Karpas-422 (cell line): ENCODE measurements around the gene SNED1. TPM values are rescaled to one million over a fixed set of nuclear protein-coding genes. Genes with fewer than 3 reads are reported as not detected.

ENCODE experiments used
- DNase-seq: peaks from one replicate; pipeline ENCODE4 v3.0.0-alpha.2; 2015
- H2AFZ ChIP-seq: fragments of 200-600 bp; sonication (generic); 2 replicates; pipeline ENCODE4 v1.6.1; 2014; ENCODE audit warnings: antibody characterized with exemption, low read length, mixed read lengths
- H3K27ac ChIP-seq: fragments of 200-600 bp; sonication (generic); 2 replicates; pipeline ENCODE4 v1.5.1; 2014; ENCODE audit warnings: mild to moderate bottlenecking, low read length, moderate library complexity
- H3K27me3 ChIP-seq: fragments of 200-600 bp; sonication (generic); 2 replicates; pipeline ENCODE4 v1.6.1; 2014; ENCODE audit warnings: low read length, mixed read lengths
- H3K36me3 ChIP-seq: fragments of 200-600 bp; sonication (generic); 2 replicates; pipeline ENCODE4 v1.6.1; 2014; ENCODE audit warnings: low read length, mixed read lengths; ENCODE audit not compliant: insufficient read depth
- H3K4me1 ChIP-seq: fragments of 200-600 bp; sonication (generic); 2 replicates; pipeline ENCODE4 v1.6.1; 2014; ENCODE audit warnings: mild to moderate bottlenecking, low read length, mixed read lengths
- H3K4me2 ChIP-seq: fragments of 200-600 bp; sonication (generic); 2 replicates; pipeline ENCODE4 v1.6.1; 2014; ENCODE audit warnings: low read length, low read depth, mild to moderate bottlenecking; ENCODE audit not compliant: poor library complexity, severe bottlenecking
- H3K4me3 ChIP-seq: fragments of 200-600 bp; sonication (generic); 2 replicates; pipeline ENCODE4 v1.5.1; 2014; ENCODE audit warnings: mild to moderate bottlenecking, antibody characterized with exemption, low read length, mixed read lengths
- H3K79me2 ChIP-seq: fragments of 200-600 bp; sonication (generic); 2 replicates; pipeline ENCODE4 v1.6.1; 2014; ENCODE audit warnings: mild to moderate bottlenecking, low read length, mixed read lengths
- H3K9ac ChIP-seq: fragments of 200-600 bp; sonication (generic); 2 replicates; pipeline ENCODE4 v1.6.0; 2014; ENCODE audit warnings: low read length
- H3K9me2 ChIP-seq: fragments of 200-600 bp; sonication (generic), shearing (Covaris generic); replicated peaks from 2 replicates; pipeline ENCODE4 v1.6.0; 2014; ENCODE audit warnings: mild to moderate bottlenecking, low read length, moderate library complexity; ENCODE audit not compliant: insufficient read depth
- H3K9me3 ChIP-seq: fragments of 300-700, 200-600 bp; sonication (generic); 2 replicates; pipeline ENCODE4 v1.6.1; 2014; ENCODE audit warnings: low read length, mixed read lengths
- H4K20me1 ChIP-seq: fragments of 200-600 bp; sonication (generic); 2 replicates; pipeline ENCODE4 v1.6.1; 2014; ENCODE audit warnings: mild to moderate bottlenecking, antibody characterized with exemption, low read length, low read depth; ENCODE audit not compliant: insufficient read depth
- total RNA-seq: library from RNA; depleted of rRNA; stranded (reverse); fragments of >200 nt; shearing (Covaris generic); gene quantifications from 2 replicates; pipeline ENCODE4 v1.2.3, GENCODE V29; 2014; ENCODE audit warnings: low replicate concordance

The SNED1 gene
- total RNA-seq, 1 experiment from 2014 or later, result 1.9 TPM

DNA sequence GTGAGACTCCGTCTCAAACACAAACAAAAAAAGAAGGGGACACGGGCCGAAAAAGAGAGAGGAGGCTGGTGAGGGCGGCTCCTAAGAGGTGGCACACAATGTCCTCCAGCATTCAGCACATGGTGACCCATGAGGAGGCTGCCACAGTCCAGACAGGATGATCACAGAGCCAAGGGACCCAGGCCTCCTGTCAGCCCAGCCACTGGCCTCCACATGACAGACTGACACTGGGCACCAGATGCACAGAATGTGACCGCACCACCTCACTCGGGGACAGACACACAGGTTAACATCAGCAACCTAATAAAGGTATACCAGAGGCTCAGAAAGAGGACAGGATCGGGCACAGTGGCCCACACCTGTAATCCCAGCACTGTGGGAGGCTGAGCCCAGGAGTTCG, 129.8 kb downstream of the SNED1 start:
- no peak overlapping the region for H3K4me3 ChIP-seq
- H2AFZ ChIP-seq, result no peak overlapping the region
- H3K9me3 ChIP-seq, result no peaks in the 10 kb centered on the region
- H3K27me3 ChIP-seq, result no peaks in the 10 kb centered on the region
- H3K36me3 ChIP-seq, result no peaks in the 10 kb centered on the region; the same call in 1 of the 2 replicates
- no peaks in the 10 kb centered on the region for H4K20me1 ChIP-seq
- no peak overlapping the region for H3K27ac ChIP-seq
- H3K9me2 ChIP-seq, result no peaks in the 10 kb centered on the region
- no peaks in the 10 kb centered on the region for H3K4me1 ChIP-seq
- no peak overlapping the region for H3K9ac ChIP-seq
- DNase-seq, result no peak
- H3K79me2 ChIP-seq, result no peaks in the 10 kb centered on the region; the same call in 1 of the 2 replicates
- no peak overlapping the region for H3K4me2 ChIP-seq

DNA sequence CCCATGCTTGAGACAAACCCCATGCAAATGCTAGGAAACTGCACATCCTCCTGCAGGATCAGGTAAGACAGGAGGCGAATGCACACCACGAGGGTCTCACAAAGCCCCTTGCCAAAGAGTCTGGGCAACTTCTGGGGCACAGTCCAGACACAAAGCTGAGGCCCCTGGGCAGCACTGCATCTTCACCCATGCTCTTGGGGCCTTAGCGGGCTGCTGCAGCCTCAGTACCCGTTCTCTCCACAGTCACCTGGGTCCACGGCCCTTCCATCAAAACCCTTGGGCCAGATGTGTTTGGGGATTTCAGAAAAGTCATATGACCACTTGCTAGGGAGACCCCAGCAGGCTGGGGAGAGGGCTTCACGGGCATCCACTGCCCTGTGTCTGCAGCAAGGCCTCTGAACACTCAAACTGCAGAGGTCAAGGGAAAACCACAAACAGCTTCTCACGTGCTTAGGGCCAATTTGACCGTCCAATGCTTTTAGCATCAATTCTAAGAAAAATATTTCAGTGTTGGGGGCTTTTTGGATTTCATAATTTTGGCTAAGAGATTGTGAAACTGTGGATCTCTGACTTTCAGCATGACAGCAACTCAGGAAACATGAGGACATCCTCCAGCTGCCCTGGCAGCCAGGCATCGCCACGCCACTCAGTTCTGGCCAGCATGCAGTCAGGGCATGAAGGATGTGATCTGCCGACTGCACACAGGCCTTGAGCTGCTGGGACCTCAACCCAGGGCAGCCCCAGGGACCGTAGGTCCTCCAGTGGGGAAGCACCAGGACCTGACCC, 130.9 kb downstream of the SNED1 start:
- no peak overlapping the region for H3K4me2 ChIP-seq
- no peaks in the 10 kb centered on the region for H3K9me2 ChIP-seq
- no peaks in the 10 kb centered on the region for H4K20me1 ChIP-seq
- no peaks in the 10 kb centered on the region; the same call in 1 of the 2 replicates for H3K36me3 ChIP-seq
- no peaks in the 10 kb centered on the region for H3K4me1 ChIP-seq
- H3K27ac ChIP-seq, result no peak overlapping the region
- no peaks in the 10 kb centered on the region; the same call in 1 of the 2 replicates for H3K79me2 ChIP-seq
- no peaks in the 10 kb centered on the region for H3K27me3 ChIP-seq
- no peak for DNase-seq
- no peaks in the 10 kb centered on the region for H3K9me3 ChIP-seq
- no peak overlapping the region for H3K9ac ChIP-seq
- no peak overlapping the region for H3K4me3 ChIP-seq
- H2AFZ ChIP-seq, result no peak overlapping the region

GRCh38 chr2:241130316-241130715, 131.9 kb downstream of the SNED1 start:
- Histone ChIP-seq H3K4me1 (no peaks in the 10 kb centered on the region), H3K27me3 (no peaks in the 10 kb centered on the region), H3K4me2 (no peak overlapping the region), H3K9ac (no peak overlapping the region), H3K9me3 (no peaks in the 10 kb centered on the region), H4K20me1 (no peaks in the 10 kb centered on the region), H3K79me2 (no peaks in the 10 kb centered on the region), H2AFZ (no peak overlapping the region), H3K36me3 (no peaks in the 10 kb centered on the region; the same call in 1 of the 2 replicates), H3K9me2 (no peaks in the 10 kb centered on the region), H3K27ac (no peak overlapping the region), H3K4me3 (no peak overlapping the region)
- no peak for DNase-seq

DNA sequence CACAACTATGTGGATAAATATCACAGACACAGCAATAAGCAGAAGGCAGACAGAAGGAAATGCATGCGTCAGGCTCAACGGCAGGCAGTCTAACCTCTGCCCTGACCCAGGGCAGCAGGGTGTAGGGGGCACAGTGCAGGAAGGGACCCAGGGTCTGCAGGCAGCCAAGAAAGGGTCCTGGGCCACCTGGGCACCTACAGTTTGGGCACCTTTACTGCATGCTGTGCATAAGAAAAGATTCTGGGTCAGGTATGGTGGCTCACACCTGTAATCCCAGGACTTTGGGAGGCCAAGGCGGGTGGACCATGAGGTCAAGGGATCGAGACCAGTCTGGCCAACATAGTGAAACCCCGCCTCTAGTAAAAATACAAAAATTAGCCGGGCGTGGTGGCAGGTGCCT, 133.1 kb downstream of the SNED1 start:
- Histone ChIP-seq H3K36me3 (no peaks in the 10 kb centered on the region; the same call in 1 of the 2 replicates), H3K4me1 (no peaks in the 10 kb centered on the region), H3K4me2 (no peak overlapping the region), H3K4me3 (no peak overlapping the region), H3K27ac (no peak overlapping the region), H3K9me2 (no peaks in the 10 kb centered on the region), H3K27me3 (no peaks in the 10 kb centered on the region), H3K9ac (no peak overlapping the region), H2AFZ (no peak overlapping the region), H3K79me2 (no peaks in the 10 kb centered on the region), H3K9me3 (no peaks in the 10 kb centered on the region), H4K20me1 (no peaks in the 10 kb centered on the region)
- no peak for DNase-seq

DNA sequence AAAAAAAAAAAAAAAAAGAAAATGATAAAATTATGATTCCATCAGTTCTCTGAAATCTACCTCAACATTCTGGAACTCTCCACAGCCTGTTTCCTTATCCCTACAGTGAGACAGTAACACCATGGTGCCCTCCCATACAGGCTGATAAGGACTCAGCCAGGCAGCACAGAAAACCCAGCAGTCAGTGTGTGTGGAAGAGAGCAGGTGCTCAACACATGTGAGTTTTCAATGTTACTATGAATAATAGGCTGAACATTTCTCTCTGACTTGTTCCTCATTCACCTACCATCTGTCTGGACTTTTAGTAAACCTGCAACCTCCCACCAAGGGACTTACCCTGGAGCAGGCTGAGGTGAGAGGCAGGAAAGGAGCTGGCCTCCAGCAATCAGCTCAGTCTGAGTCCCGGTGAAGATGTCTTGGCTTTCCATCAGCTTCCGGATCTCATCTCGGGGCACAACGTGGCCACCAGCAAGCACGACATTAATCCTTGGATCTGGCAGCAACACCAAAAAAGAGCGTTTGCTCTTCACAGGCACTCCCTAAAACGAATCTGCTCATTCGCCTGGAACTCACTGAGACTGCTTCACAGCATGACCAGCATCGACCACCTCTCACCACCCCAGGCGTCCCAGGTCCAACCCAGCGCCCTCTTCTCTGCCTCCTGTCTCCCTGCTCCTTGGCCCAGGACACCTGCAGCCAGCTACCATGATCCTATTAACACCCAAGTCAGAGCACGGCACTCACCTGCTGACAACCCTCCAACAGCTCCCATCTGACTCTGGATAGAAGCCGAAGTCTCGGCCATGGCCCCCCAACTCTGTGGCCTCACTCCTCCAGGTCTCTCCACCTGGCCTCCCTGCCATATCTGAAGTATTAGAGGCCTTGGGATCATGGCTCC, 134.4 kb downstream of the SNED1 start:
- Histone ChIP-seq H4K20me1 (no peaks in the 10 kb centered on the region), H3K36me3 (no peaks in the 10 kb centered on the region; the same call in 1 of the 2 replicates), H3K27me3 (no peaks in the 10 kb centered on the region), H3K9me2 (no peaks in the 10 kb centered on the region), H2AFZ (no peak overlapping the region), H3K27ac (no peak overlapping the region), H3K4me2 (no peak overlapping the region), H3K4me1 (no peaks in the 10 kb centered on the region), H3K9me3 (no peaks in the 10 kb centered on the region), H3K79me2 (no peaks in the 10 kb centered on the region), H3K9ac (no peak overlapping the region), H3K4me3 (no peak overlapping the region)
- no peak for DNase-seq

- Histone ChIP-seq H3K4me3 (no peak overlapping the region), H3K4me2 (no peak overlapping the region), H3K9me2 (no peaks in the 10 kb centered on the region), H3K79me2 (no peaks in the 10 kb centered on the region), H3K27ac (no peak overlapping the region), H2AFZ (no peak overlapping the region), H3K4me1 (no peaks in the 10 kb centered on the region), H3K9ac (no peak overlapping the region), H3K36me3 (no peaks in the 10 kb centered on the region; the same call in 1 of the 2 replicates), H3K27me3 (no peaks in the 10 kb centered on the region), H3K9me3 (no peaks in the 10 kb centered on the region), H4K20me1 (no peaks in the 10 kb centered on the region)
- DNase-seq, result no peak
Measured at GRCh38 chr2:241133436-241133820, 135.0 kb downstream of the SNED1 start.

DNA sequence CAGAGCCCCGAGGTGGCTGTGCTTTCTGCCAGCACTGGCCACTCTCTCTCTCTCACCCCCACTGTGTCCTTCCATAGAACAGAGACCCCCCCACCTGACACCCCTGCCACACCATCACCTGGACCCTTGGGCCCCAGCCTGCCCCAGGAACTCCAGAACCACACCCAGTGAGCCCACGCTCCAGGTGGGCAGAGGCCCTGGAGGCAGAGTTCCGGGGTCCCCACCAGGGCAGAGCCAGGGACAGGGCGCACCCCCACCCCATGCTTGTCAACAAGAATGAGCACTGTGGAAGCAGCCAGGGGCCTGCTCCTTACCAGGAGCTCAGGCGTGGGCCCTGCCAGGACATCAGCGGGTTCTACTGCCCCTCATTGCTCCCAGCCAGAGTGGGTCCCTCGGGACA, 136.3 kb downstream of the SNED1 start:
- Histone ChIP-seq H3K27ac (no peak overlapping the region), H3K36me3 (no peaks in the 10 kb centered on the region; the same call in 1 of the 2 replicates), H3K4me2 (no peak overlapping the region), H3K9ac (no peak overlapping the region), H3K79me2 (no peaks in the 10 kb centered on the region), H3K4me3 (no peak overlapping the region), H3K9me2 (no peaks in the 10 kb centered on the region), H3K4me1 (no peaks in the 10 kb centered on the region), H3K27me3 (no peaks in the 10 kb centered on the region), H2AFZ (no peak overlapping the region), H3K9me3 (no peaks in the 10 kb centered on the region), H4K20me1 (no peaks in the 10 kb centered on the region)
- no peak for DNase-seq

- Histone ChIP-seq H3K9me2 (no peaks in the 10 kb centered on the region), H3K4me2 (no peak overlapping the region), H3K9ac (no peak overlapping the region), H3K4me1 (no peaks in the 10 kb centered on the region), H3K4me3 (no peak overlapping the region), H2AFZ (no peak overlapping the region), H3K79me2 (0 out of 2 replicates have a peak, but pooled peaks cover 1% of the 10 kb centered on the region), H3K27me3 (no peaks in the 10 kb centered on the region), H3K27ac (no peak overlapping the region), H4K20me1 (no peaks in the 10 kb centered on the region), H3K9me3 (no peaks in the 10 kb centered on the region), H3K36me3 (no peaks in the 10 kb centered on the region)
- no peak for DNase-seq
Measured at GRCh38 chr2:241135737-241136136, 137.3 kb downstream of the SNED1 start.
